Measurements from ENCODE around the gene TNFRSF25.

The TNFRSF25 gene

GRCh38 chr1:6488602-6489382, 22.8 kb upstream of the TNFRSF25 start:
- no peak for DNase-seq
- H3K27me3 Mint-ChIP-seq: peaks cover 32 to 64% of the 10 kb centered on the region in 2 donors

GRCh38 chr1:6487804-6488484, 22.0 kb upstream of the TNFRSF25 start:
- Mint-ChIP-seq H3K9me3 (no peaks in the 10 kb centered on the region), H3K27ac (no peak overlapping the region), H3K27me3 (peaks cover 32 to 72% of the 10 kb centered on the region in 2 donors), H3K4me1 (ENCODE audit: low read depth in 2 of 2) (peaks cover 15 to 21% of the 10 kb centered on the region in 2 donors), H3K36me3 (ENCODE audit: insufficient read depth) (peaks cover 3% of the 10 kb centered on the region), H3K4me3 (no peak overlapping the region)
- ATAC-seq (replicated peaks) (no peak), DNase-seq (no peak)

More at GRCh38 chr1:6488602-6489382, 22.8 kb upstream of the TNFRSF25 start:
- H3K27ac Mint-ChIP-seq: no peak overlapping the region
- no peak for ATAC-seq (replicated peaks)
- peaks cover 15 to 21% of the 10 kb centered on the region in 2 donors for H3K4me1 Mint-ChIP-seq (ENCODE audit: low read depth in 2 of 2)
- H3K4me3 Mint-ChIP-seq: no peak overlapping the region
- H3K36me3 Mint-ChIP-seq (ENCODE audit: insufficient read depth): peaks cover 3% of the 10 kb centered on the region
- no peaks in the 10 kb centered on the region for H3K9me3 Mint-ChIP-seq

- H3K27me3 Mint-ChIP-seq: peaks cover 28 to 61% of the 10 kb centered on the region in 2 donors
- peak overlapping the region; percentile 48 to 76 for H3K4me3 Mint-ChIP-seq
- peak overlapping the region in 1 of 2 donors; percentile 46 for H3K27ac Mint-ChIP-seq
- peaks cover 12 to 17% of the 10 kb centered on the region in 2 donors for H3K4me1 Mint-ChIP-seq (ENCODE audit: low read depth in 2 of 2)
- H3K9me3 Mint-ChIP-seq: no peaks in the 10 kb centered on the region
- ATAC-seq (replicated peaks) (peak; percentile 75), DNase-seq (peak; percentile 79 to 83 (median 82))
- peaks cover 3% of the 10 kb centered on the region for H3K36me3 Mint-ChIP-seq (ENCODE audit: insufficient read depth)
Measured at GRCh38 chr1:6486433-6487011, 20.5 kb upstream of the TNFRSF25 start.

- DNase-seq: no peak
- Mint-ChIP-seq H3K27ac (peak overlapping the region in 1 of 2 donors; percentile 46), H3K27me3 (peaks cover 23 to 55% of the 10 kb centered on the region in 2 donors), H3K36me3 (ENCODE audit: insufficient read depth) (peaks cover 3% of the 10 kb centered on the region), H3K4me3 (peak overlapping the region in 1 of 2 donors; percentile 76), H3K4me1 (ENCODE audit: low read depth in 2 of 2) (peaks cover 8 to 14% of the 10 kb centered on the region in 2 donors), H3K9me3 (no peaks in the 10 kb centered on the region)
- ATAC-seq (replicated peaks): no peak
Measured at GRCh38 chr1:6485168-6486101, 19.5 kb upstream of the TNFRSF25 start.

GRCh38 chr1:6484826-6485167, 18.8 kb upstream of the TNFRSF25 start:
- no peak overlapping the region for H3K27ac Mint-ChIP-seq

GRCh38 chr1:6483761-6484117, 17.8 kb upstream of the TNFRSF25 start:
- Mint-ChIP-seq H3K27ac (no peak overlapping the region), H3K36me3 (ENCODE audit: insufficient read depth) (peaks cover 3% of the 10 kb centered on the region), H3K4me3 (no peak overlapping the region), H3K4me1 (ENCODE audit: low read depth in 2 of 2) (peaks cover 4 to 9% of the 10 kb centered on the region in 2 donors), H3K9me3 (no peaks in the 10 kb centered on the region), H3K27me3 (peaks cover 23 to 55% of the 10 kb centered on the region in 2 donors)
- ATAC-seq (replicated peaks) (no peak), DNase-seq (no peak)

More at GRCh38 chr1:6484826-6485167, 18.8 kb upstream of the TNFRSF25 start:
- Mint-ChIP-seq H3K4me3 (peak overlapping the region in 1 of 2 donors; percentile 51), H3K27me3 (peaks cover 23 to 55% of the 10 kb centered on the region in 2 donors), H3K9me3 (no peaks in the 10 kb centered on the region), H3K4me1 (ENCODE audit: low read depth in 2 of 2) (peaks cover 4 to 9% of the 10 kb centered on the region in 2 donors), H3K36me3 (ENCODE audit: insufficient read depth) (peaks cover 3% of the 10 kb centered on the region)
- no peak for ATAC-seq (replicated peaks)
- DNase-seq: no peak

GRCh38 chr1:6483017-6483760, 17.2 kb upstream of the TNFRSF25 start:
- Mint-ChIP-seq H3K27me3 (peaks cover 23 to 52% of the 10 kb centered on the region in 2 donors), H3K9me3 (no peaks in the 10 kb centered on the region)
- ATAC-seq (replicated peaks): no peak

GRCh38 chr1:6481820-6482219, 15.8 kb upstream of the TNFRSF25 start:
- ATAC-seq (replicated peaks): no peak
- H3K4me1 Mint-ChIP-seq (ENCODE audit: low read depth in 2 of 2): peaks cover 4 to 9% of the 10 kb centered on the region in 2 donors

More at GRCh38 chr1:6483017-6483760, 17.2 kb upstream of the TNFRSF25 start:
- Mint-ChIP-seq H3K4me1 (ENCODE audit: low read depth in 2 of 2) (peaks cover 4 to 9% of the 10 kb centered on the region in 2 donors), H3K36me3 (ENCODE audit: insufficient read depth) (peaks cover 3% of the 10 kb centered on the region), H3K4me3 (no peak overlapping the region), H3K27ac (no peak overlapping the region)
- no peak for DNase-seq

GRCh38 chr1:6477039-6477820, 11.3 kb upstream of the TNFRSF25 start:
- no peaks in the 10 kb centered on the region for H3K9me3 Mint-ChIP-seq
- H3K27ac Mint-ChIP-seq: no peak overlapping the region
- DNase-seq (no peak), ATAC-seq (replicated peaks) (no peak)
- peaks cover 0 to 9% of the 10 kb centered on the region in 2 donors for H3K27me3 Mint-ChIP-seq
- H3K4me1 Mint-ChIP-seq (ENCODE audit: low read depth in 2 of 2): peaks cover 6 to 8% of the 10 kb centered on the region in 2 donors
- H3K4me3 Mint-ChIP-seq: no peak overlapping the region
- H3K36me3 Mint-ChIP-seq (ENCODE audit: insufficient read depth): no peaks in the 10 kb centered on the region

More at GRCh38 chr1:6481820-6482219, 15.8 kb upstream of the TNFRSF25 start:
- Mint-ChIP-seq H3K27ac (no peak overlapping the region), H3K36me3 (ENCODE audit: insufficient read depth) (no peaks in the 10 kb centered on the region), H3K27me3 (peaks cover 16 to 39% of the 10 kb centered on the region in 2 donors), H3K4me3 (no peak overlapping the region), H3K9me3 (no peaks in the 10 kb centered on the region)
- DNase-seq: no peak

GRCh38 chr1:6476483-6476882, 10.5 kb upstream of the TNFRSF25 start:
- H3K9me3 Mint-ChIP-seq: no peaks in the 10 kb centered on the region
- DNase-seq (no peak), ATAC-seq (replicated peaks) (no peak)
- H3K36me3 Mint-ChIP-seq (ENCODE audit: insufficient read depth): no peaks in the 10 kb centered on the region
- H3K4me1 Mint-ChIP-seq (ENCODE audit: low read depth in 2 of 2): peaks cover 6 to 8% of the 10 kb centered on the region in 2 donors
- peaks cover 0 to 9% of the 10 kb centered on the region in 2 donors for H3K27me3 Mint-ChIP-seq
- no peak overlapping the region for H3K4me3 Mint-ChIP-seq
- no peak overlapping the region for H3K27ac Mint-ChIP-seq

GRCh38 chr1:6475381-6476133, 9.6 kb upstream of the TNFRSF25 start:
- Mint-ChIP-seq H3K4me3 (no peak overlapping the region), H3K27me3 (peaks cover 0 to 9% of the 10 kb centered on the region in 2 donors), H3K9me3 (no peaks in the 10 kb centered on the region), H3K4me1 (ENCODE audit: low read depth in 2 of 2) (peaks cover 6 to 8% of the 10 kb centered on the region in 2 donors), H3K36me3 (ENCODE audit: insufficient read depth) (no peaks in the 10 kb centered on the region), H3K27ac (no peak overlapping the region)
- DNase-seq (peak; percentile 81 to 82 (median 82)), ATAC-seq (replicated peaks) (peak; percentile 90)

Measured in effector memory CD8-positive, alpha-beta T cell (primary cell).